NCI-H1694 (cell line): Measurements from ENCODE around the gene EBF3.

Experiments used
- DNase-seq: peaks from one replicate; lab custom pipeline; 2025; lab: John Stamatoyannopoulos, UW

Gene EBF3

GRCh38 chr10:129942936-129943715 is 20.9 kb downstream of the EBF3 start:
- no peak for DNase-seq

GRCh38 chr10:129942391-129942790 is 21.7 kb downstream of the EBF3 start:
- no peak for DNase-seq

DNA sequence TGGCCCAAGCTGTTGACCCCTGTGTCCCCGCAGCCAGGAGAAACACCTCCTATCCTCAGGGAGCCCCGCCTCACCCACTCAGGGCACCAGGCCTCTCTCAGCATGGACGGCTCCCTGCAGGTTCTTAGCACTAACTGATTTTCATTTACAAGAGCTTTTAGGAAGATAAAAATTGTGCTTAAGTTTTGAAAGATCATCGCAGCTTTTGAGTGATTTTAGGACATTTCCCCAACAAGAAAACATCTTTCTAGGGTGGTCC is 22.1 kb downstream of the EBF3 start:
- no peak for DNase-seq

DNA sequence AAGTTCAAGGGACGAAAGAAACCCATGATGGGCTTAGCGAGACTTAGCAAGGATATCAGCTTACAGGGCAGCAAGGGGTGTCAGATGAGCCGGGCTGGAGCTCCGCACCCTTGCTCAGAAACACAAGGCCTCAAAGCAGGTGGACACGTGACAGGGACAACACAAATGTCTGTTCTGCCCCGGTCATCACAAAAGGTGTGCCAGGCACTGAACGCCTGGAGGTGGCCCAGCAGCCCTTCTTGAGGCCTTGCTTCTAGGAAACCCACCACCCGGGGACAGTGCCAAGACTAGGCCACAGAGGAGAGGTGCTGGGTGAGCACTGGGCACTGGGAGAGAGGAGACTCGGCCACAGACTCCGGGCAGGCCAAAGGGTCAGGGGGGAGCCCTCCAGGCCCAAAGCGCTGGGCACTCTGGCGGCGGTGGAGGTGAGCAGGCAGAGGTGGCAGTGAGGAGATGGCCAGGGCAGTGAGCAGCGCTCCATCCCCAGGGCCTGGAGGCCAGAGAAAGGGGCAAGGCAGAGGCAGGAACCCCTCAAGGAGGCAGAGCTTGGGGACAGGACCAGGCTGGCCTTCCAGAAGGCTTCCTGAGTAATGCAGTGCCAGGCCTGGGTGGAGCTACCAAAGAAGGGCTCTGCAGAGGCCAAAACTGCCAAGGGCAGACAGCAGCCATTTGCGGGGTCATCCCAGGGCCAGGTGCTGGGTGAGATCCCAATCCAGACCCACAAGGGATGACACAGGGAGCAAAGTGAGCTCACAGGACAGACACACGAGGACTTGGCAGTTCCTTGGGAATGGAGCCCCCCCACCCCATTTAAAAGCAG is 22.7 kb downstream of the EBF3 start:
- DNase-seq: no peak

GRCh38 chr10:129940617-129941198 is 23.4 kb downstream of the EBF3 start:
- no peak for DNase-seq

- no peak for DNase-seq
Observed at GRCh38 chr10:129939416-129940275, 24.4 kb downstream of the EBF3 start.

DNA sequence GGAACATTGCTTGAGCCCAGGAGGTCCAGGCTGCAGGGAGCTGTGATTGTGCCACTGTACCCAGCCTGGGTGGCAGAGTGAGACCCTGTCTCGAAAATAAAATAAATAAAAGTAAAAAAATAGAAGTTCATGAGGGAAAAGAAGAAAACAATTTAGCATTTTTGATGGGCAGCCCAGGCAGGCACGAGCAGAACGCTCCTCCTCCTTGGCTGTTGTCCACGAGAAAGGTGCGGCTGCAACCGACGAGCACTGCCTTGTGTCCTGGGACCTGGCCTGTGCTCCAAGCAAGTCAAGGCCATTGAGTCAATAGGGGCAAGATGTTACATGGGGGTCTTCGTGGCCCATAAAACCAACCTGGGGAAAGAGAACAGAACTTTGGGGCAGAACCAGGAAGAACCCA is 25.6 kb downstream of the EBF3 start:
- no peak for DNase-seq

DNA sequence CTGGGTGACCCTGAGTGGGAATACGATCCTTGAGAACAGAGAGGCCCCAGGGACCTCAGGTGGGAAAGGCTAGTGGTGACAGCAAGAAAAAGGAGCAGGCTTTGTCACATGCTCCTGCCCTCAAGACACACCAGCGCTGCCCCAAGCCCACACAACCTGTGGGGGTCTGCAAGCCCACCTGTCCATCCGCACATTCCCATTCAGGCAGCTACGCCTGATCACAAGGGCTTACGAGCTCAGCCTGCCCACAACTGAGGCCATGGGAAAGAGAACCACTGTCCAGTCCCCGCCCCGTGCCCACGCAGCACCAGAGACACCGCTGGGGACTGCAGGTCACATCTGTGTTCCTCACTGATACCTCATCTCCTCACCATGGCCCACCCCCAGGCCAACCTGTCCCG is 26.7 kb downstream of the EBF3 start:
- no peak for DNase-seq

- no peak for DNase-seq
Observed at GRCh38 chr10:129936923-129937300, 27.2 kb downstream of the EBF3 start.

DNA sequence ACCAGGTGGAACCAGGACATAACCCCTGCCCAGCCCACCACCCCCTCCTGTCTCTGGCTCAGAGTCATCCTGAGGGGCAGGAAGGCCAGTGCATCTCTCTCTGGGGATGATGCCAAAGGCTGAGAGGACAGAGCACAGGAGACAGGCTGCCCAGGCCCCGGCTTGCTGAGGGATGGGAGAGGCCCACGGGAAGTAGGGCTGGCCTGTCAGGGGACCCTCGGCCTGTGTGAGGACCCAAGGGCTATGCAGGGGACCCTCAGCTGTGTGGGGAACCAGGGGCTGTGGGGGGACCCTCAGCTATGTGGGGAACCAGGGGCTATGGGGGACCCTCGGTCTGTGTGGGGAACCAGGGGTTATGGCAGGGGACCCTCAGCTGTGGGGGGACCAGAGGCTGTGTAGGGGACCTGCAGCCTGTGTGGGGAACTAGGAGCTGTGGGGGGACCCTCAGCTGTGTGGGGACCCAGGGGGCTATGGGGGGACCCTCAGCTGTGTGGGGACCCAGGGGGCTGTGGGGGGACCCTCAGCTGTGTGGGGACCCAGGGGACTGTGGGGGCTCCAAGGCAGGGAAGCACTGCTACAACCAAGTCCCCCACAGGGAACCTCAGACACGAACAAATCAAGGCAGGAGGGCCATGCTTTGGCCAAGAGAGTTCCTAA is 27.7 kb downstream of the EBF3 start:
- DNase-seq: no peak

GRCh38 chr10:129935867-129936152 is 28.3 kb downstream of the EBF3 start:
- DNase-seq: no peak

- DNase-seq: no peak
Observed at GRCh38 chr10:129935102-129935866, 28.8 kb downstream of the EBF3 start.

GRCh38 chr10:129934196-129934925 is 29.7 kb downstream of the EBF3 start:
- DNase-seq: no peak

- no peak for DNase-seq
Observed at GRCh38 chr10:129933456-129934092, 30.5 kb downstream of the EBF3 start.

DNA sequence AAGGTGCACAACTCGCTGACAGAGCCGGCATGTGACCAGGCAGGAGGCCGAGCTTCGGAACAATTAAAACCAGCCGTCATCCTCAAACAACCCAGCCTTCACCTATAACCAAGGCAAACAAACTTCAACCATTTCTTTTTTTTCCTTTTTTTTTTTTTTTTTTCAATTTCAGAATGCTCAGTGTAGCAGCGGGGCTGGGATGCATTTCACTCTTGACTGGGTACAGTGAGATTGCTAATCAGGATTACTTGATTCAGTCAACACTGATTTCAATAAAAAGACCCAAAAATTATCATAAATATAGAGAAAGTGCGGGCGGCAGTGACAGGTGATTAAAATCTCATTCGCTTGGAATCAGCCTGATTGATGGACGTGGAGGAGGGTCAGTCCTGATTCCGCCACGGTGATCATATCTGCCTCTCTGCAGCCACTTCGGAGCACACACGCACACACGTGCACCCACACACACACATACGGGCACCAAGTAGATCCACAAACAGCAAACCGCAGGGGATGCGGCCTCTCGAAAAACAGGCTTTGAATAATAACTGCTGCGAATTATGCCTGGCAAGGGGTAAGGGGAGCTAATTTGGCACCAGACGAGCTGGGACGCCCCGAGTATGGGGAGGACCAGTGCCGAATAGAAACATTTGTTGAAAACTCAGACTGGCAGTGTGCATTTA is 31.2 kb downstream of the EBF3 start:
- DNase-seq: no peak

- DNase-seq: no peak
Observed at GRCh38 chr10:129932182-129932581, 31.9 kb downstream of the EBF3 start.

GRCh38 chr10:129929343-129930292 is 34.5 kb downstream of the EBF3 start:
- DNase-seq: no peak

GRCh38 chr10:129927351-129928120 is 36.5 kb downstream of the EBF3 start:
- DNase-seq: no peak
